ENCODE data around the gene C6orf15.

The C6orf15 gene

DNA sequence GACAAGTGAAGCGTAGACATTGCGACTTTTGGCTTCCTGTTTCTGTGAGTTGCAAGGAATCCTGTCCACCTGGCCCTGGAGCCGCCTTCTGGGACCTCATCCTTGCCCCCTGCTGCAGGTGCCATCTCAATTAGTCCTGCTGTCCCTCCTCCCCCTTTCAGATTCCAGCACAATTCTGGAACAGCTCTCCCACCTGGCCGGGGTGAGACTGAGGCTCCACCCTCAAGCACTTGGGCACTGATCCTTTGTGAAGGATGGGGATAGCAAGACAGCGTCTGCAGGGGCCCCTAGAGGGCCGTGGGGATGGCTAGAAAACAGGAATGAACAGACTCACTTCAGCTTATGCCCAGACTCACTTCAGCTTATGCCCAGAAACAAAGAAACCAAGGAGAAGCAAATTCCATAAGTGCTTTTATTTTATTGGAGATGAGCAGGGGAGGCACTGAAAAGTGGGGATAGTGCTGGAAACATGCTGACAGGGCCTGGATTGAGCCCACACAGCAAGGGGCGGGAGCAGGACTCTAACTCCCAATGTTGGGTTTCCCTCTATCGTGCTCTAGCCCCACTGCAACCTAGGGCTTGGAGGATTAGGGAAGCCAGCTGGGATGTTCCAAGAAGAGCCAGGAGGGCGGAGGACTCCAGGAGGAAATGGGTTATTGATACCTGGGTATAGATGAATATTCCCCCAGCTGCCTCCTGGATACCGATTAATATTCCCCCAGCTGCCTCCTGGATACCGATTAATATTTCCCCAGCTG lies 1.4 kb downstream of the C6orf15 start:
- in situ Hi-C loops (cut with MboI; ENCODE audit: low sequenced_read_pairs): no loop called here

DNA sequence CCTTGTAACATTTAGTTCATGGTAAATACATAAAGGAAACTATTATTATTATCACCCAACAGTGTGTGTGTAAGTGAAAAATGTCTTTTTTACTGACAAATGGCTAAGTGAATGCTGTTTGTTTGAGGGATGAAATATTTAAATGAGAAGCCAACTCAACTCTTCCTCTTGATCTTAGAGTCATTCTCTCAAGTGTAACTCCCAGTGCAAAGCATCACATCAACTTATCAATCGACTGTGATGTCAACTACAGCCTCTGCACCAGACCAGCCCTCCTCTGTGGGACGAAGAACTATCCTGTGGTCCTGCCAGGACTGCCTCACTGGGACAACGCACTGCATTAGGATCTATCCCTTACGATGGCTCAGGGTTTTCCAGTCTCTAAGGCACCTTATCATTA lies 5.3 kb downstream of the C6orf15 start:
- in situ Hi-C loops (cut with MboI; ENCODE audit: low sequenced_read_pairs): no loop called here

DNA sequence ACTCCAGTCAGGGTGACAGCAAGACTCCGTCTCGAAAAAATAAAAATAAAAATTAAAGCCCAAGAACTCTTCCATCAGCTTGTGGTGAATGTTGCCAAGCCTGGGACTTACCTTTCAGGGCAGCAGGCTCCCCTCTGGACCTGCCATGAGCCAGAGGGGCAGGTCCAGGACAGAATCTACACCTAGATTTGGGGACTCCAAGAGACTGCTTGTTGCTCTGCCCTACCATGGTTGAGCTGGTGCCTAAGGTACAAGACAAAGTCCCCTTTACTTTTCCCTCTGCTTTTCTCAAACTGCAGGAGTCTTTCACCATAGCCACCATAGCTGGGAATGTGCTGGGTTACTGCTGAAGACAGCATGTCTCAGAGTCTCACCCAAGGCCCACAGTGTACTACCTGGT lies 9.2 kb downstream of the C6orf15 start:
- in situ Hi-C loops (cut with MboI; ENCODE audit: low sequenced_read_pairs): no loop called here

DNA sequence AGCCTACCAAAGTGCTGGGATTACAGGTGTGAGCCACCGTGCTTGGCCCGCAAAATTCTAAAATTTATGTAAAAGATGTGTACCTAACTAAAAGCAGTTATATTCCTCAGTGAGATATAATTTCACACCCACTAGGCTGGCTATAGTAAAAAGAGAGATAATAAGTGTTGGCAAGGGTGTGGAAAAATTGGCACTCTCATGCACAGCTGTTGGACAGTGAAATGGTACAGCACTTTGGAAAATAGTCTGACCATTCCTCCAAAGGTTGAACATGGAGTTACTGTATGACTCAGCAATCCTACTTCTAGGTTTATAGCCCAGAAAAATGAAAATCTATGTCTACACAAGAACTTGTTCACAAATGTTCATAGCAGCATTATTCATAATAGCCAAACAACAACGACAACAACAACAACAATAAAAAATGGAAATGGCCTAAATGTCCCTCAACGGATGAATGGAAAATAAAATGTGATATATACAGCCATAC lies 13.9 kb downstream of the C6orf15 start:
- in situ Hi-C loops (cut with MboI; ENCODE audit: low sequenced_read_pairs): loop anchor here (25.0 kb wide), 2 partner anchors 186 to 611 kb away; partner anchors contain the start of genes GTF2H4, HLA-E and VARS2

DNA sequence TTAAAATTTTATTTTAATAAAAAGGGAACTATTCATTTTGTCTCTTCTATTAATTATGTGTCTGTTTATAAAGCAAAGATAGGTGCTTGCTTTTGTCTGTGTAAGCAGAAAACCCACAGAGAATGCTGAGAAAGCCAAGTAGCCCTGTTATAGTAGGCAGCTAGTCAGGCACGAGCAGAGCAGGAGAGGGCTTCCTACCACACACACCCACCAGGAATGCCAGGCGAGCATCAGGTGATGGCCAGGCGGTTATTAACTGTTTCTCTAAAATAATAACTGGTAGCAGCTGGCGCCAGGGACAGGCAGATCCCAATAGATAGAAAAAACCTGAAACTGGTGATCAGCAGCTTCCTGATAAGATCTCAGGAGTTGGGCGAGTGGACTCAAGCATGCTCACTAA lies 15.7 kb downstream of the C6orf15 start:
- in situ Hi-C loops (cut with MboI; ENCODE audit: low sequenced_read_pairs): loop anchor here (25.0 kb wide), 2 partner anchors 184 to 609 kb away; partner anchors contain the start of genes GTF2H4, HLA-E and VARS2

DNA sequence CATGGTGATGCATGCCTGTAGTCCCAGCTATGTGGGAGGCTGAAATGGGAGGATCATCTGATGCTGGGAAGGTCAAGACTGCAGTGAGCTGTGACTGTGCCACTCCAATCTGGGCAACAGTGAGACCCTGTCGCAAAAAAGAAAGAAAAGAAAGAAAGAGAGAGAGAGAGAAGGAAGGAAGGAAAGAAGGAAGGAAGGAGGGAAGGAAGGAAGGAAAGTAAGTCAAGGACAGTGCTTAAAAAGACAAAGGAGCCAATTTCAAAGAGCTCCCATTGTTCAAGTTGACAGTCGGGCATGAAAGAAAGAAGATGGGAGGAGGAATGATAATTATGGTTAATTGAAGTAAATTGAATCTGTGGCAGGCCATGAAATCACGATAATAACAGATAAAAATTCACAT lies 16.2 kb downstream of the C6orf15 start:
- in situ Hi-C loops (cut with MboI; ENCODE audit: low sequenced_read_pairs): loop anchor here (25.0 kb wide), 2 partner anchors 184 to 609 kb away; partner anchors contain the start of genes GTF2H4, HLA-E and VARS2

DNA sequence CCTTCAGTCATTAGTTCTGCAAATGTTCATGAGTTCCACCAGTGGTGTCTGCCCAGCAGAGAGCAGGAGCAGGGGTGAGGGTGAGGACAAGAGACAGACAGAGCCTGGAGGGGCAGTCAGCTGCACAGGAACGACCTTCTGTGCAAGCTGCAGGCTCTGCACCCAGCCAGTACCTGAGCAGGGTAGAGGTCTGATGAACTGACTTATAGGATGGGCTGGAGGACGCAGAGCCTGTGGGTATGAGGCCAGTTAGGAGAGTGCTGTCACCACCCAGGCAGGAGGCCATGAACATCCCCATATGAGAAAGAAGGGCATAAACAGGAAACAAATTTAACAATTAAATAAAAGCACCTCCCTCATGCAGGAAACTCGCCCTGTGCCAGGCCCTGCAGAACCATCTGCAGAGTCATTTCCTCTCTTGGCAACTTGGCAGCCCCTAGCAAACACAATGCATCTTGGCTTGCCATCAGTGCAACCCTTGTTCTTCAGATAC lies 17.9 kb downstream of the C6orf15 start:
- in situ Hi-C loops (cut with MboI; ENCODE audit: low sequenced_read_pairs): loop anchor here (25.0 kb wide), 2 partner anchors 182 to 607 kb away; partner anchors contain the start of genes GTF2H4, HLA-E and VARS2

DNA sequence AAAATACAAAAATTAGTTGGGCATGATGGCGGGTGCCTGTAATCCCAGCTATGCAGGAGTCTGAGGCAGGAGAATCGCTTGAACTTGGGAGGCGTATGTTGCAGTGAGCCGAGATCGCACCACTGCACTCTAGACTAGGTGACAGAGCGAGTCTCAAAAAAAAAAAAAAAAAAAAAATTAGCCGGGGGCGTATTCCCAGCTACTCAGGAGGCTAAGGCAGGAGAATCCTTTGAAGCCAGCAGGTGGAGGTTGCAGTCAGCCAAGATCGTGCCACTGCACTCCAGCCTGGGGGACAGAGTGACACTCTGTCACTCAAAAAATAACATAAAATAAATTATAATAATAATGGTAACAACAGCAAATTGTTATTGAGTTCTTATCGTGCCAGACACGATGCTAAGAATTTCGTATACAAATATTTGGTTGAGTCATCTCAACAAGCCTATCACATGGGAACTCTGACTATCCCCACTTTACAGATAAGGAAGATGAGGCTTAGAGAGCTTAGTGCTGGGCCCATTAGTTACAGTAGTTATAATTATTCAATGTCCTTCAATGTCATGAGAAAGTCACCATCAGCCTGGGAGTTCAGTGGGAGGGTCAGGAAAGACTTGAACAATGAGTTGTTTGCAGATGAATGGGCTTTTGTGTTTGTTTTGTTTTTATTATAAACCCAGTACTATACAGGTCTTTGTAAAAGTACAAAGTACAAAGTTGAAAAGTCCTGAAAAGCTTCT lies 19.4 kb downstream of the C6orf15 start:
- in situ Hi-C loops (cut with MboI; ENCODE audit: low sequenced_read_pairs): loop anchor here (25.0 kb wide), 2 partner anchors 181 to 606 kb away; partner anchors contain the start of genes GTF2H4, HLA-E and VARS2

DNA sequence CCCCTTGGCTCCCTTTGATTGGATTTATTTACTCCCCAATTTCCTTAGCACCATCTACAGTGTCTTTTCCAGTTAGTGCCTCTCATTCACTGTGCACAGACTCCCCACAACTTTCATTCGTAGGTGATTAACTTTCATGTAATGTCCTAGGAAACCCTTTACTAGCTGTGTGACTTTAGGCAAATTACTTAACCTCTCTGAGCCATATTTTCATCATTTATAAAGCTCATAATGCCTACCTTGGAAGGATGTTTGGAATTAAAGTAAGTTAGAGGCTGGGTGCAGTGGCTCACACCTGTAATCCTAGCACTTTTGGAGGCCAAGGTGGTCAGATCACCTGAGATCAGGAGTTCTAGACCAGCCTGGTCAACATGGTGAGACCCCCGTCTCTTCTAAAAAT lies 20.1 kb downstream of the C6orf15 start:
- in situ Hi-C loops (cut with MboI; ENCODE audit: low sequenced_read_pairs): loop anchor here (25.0 kb wide), 2 partner anchors 180 to 605 kb away; partner anchors contain the start of genes GTF2H4, HLA-E and VARS2

DNA sequence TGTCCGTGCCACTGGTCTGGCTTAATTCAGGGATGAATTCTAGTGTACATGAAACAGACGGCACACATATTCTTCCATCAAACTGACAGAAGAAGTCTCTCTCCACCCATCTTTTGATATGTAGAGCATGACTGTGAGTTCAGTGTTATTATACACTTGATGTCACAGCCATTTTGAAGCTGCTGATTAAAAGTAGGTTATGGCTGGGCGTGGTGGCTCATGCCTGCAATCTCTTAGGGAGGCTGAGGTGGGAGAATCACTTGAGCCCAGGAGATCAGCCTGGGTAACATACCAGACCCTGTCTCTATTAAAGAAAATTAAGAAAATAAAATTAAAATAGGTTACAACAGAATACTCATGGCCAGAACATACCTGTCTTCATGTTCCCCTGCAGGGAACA lies 20.7 kb downstream of the C6orf15 start:
- in situ Hi-C loops (cut with MboI; ENCODE audit: low sequenced_read_pairs): loop anchor here (25.0 kb wide), 2 partner anchors 179 to 604 kb away; partner anchors contain the start of genes GTF2H4, HLA-E and VARS2

DNA sequence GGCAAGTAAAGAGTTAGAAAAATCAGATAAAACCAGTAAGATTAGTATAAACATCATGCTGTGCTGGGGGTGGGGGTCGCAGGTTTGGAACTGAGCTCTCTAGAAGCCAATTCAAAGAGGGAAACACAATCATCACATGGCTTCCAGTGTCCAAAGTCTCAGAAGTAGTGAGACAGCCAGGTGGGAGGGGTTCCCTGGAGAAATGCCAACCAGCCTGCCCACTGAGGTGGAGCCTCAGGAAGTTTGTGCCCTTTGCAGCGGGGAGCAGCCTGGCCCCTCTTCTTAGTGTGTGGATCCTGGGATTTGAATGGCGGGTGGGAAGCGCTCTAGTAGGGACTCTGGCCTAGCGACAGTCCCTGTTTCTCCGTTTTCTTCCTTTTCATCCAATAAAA lies 21.4 kb downstream of the C6orf15 start:
- in situ Hi-C loops (cut with MboI; ENCODE audit: low sequenced_read_pairs): loop anchor here (25.0 kb wide), 2 partner anchors 179 to 604 kb away; partner anchors contain the start of genes GTF2H4, HLA-E and VARS2

DNA sequence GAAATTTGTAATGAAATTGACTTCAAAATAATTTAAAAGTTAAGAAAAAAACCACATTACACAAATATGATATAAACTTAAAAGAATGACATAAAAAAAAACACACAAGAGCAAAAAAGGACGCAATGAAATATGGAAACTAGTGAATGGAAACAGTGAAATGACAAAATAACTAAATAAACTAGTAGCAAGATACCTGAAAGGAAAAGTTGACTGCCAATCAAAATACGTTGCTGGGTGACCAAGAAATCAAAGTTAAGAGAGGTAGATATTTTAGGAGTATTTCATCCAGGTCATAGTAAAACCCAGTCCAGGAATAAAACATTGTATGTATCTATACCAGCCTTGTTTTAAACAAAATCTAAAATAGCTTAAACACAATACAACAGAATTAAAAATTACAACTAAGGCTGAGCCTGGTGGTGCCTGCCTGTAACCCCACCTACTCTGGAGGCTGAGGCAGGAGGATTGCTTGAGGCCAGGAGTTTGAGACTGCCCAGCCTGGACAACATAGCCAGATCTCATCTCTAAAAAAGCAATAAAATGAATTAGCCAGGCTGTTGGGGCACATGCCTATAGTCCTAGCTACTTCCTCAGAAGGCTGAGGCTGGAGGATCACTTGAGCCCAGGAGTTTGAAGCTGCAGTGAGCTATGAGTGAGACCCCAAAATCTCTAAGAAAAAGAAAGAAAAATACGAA lies 22.0 kb downstream of the C6orf15 start:
- in situ Hi-C loops (cut with MboI; ENCODE audit: low sequenced_read_pairs): loop anchor here (25.0 kb wide), 2 partner anchors 178 to 603 kb away; partner anchors contain the start of genes GTF2H4, HLA-E and VARS2

DNA sequence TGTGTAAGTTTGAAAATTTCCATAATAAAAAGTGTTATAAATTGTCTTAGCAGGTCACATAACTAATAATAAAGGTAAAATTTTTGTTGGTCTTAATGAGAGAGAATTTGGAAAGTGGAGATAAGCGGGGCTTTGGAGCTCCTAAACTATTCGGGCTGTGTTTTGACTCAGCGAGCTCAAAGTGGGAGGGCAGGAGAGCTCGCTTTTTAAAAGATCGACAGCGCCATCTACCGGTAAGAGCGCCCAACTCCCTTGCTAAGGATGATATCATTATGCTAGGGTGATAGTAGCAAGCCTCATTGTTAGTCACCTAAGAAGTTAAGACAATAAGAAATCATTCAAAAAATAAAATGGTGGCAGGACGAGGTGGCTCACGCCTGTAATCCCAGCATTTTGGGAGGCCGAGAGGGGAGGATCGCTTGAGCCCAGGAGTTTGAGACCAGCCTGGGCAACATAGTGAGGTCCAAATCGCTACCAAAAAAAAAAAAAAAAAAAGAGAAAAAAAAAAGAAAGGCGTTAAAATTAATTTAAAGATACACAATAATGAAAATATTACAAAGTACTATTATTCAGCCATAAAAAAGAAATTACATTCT lies 24.8 kb downstream of the C6orf15 start:
- in situ Hi-C loops (cut with MboI; ENCODE audit: low sequenced_read_pairs): loop anchor here (25.0 kb wide), 2 partner anchors 175 to 600 kb away; partner anchors contain the start of genes GTF2H4, HLA-E and VARS2

DNA sequence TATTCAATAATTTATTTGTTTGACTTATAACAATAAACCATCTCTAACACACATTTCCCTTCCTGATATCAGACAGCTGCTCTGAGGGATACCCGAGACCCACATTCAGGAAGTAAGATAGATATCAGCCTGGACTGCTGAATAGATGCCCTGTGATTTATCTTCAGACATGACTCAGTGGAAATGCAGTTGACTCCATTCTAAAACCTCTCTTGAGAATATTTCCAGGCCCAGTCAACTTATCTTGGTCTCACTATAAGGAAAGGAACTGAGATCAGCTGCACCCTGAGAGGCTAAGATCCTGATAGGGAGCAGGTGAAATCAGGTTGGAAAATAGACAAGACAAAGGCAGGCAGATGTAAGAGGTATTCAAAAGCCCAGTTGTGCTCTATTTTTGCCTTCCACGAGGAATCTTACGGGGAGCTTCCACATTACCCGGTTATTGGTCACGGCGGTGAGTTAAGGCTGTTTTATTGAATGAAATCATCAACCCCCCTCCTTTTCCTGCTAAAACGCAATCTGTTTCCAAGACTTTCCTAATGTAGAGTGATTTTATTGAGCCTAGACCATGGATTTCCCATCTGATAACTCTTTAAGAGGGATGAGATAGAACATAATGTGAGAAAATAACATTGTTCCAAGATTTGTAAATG lies 25.5 kb downstream of the C6orf15 start:
- in situ Hi-C loops (cut with MboI; ENCODE audit: low sequenced_read_pairs): loop anchor here (25.0 kb wide), 2 partner anchors 175 to 600 kb away; partner anchors contain the start of genes GTF2H4, HLA-E and VARS2

DNA sequence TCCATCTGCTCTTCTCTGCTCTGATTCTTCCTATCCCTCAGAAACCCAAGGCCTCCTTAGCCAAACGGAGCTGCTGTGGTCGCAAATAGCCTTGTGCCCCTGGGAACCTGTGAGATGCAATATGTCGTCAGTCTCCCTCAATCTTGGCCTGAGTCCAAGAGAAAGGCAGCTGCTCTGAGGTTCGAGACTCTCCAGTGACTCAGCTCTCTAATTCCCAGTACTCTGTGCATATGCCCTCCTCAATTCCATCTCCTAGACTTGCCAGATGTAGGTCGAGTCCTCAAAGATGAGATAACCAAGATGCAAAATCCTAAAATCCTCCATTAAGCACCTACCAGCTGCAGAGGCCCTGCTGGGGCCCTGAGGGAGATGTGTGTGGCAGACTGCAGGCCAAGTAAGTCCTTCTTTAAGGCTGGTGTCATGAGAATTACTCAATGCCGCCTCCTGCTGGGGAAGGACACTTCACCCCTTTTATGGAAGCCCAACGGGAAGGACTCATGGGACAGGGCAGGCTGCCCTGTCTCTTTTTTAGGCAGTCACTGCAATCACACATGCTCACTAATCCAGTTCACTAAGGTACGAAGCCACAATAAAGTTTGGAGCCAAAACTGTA lies 28.5 kb downstream of the C6orf15 start:
- in situ Hi-C loops (cut with MboI; ENCODE audit: low sequenced_read_pairs): loop anchor here (25.0 kb wide), 2 partner anchors 172 to 597 kb away; partner anchors contain the start of genes GTF2H4, HLA-E and VARS2

DNA sequence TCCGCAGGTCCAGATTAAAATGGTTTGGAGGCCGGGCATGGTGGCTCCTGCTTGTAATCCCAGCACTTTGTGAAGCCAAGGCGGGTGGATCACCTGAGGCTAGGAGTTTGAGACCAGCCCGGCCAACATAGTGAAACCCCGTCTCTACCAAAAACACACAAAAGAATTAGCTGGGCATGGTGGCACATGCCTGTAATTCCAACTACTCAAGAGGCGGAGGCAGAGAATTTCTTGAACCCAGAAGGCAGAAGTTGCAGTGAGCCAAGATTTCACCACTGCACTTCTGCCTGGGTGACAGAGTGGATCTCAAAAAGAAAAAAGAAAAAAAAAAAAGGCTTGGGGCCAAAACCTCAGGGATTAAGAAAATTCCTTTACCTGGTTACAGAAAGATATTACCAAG lies 30.5 kb downstream of the C6orf15 start:
- in situ Hi-C loops (cut with MboI; ENCODE audit: low sequenced_read_pairs): loop anchor here (25.0 kb wide), 2 partner anchors 170 to 595 kb away; partner anchors contain the start of genes GTF2H4, HLA-E and VARS2

DNA sequence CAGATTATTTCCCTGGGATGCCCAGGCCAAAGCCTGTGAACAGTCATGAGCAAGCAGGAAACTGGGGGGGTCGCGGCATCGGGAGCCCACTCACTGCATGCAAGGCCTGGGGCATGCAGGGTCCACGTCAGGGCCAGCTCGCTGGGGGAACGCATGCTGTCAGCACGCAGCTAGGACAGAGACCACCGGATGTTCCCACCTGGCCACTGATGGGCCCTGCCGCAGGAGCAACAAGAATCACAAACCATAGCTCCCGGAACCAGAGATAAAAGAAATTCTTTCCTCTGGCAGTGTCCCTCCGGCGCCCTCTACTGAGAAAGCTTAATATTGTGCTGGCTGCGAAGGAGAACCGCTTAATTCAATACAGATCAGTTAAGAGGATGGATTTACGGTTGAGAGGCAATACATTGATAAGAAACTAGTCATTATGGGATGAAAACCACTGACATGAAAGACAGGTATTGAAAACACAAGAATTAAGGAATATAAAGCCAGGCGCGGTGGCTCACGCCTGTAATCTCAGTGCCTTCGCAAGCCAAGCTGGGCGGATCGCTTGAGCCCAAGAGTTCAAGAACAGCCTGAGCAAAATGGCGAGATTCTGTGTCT lies 32.6 kb downstream of the C6orf15 start:
- in situ Hi-C loops (cut with MboI; ENCODE audit: low sequenced_read_pairs): loop anchor here (25.0 kb wide), 2 partner anchors 167 to 592 kb away; partner anchors contain the start of genes GTF2H4, HLA-E and VARS2

DNA sequence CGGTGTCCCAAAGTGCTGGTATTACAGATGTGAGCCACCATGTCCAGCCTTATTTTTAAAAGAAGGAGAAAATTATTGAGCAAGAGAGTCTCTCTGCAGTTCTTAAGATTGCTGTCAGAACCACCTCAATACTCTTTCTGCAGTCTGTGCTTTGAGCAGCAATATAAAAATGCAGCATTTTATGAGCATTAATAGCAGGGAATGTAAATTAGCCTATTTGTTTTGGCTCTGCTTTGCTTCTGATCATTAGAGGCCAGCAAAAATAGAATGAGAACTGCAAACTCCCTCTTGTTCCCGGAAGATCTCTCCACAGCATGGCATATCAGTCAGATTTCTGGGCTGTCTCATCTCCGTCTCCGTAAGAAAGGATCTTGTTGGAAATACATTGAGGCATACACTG lies 35.8 kb downstream of the C6orf15 start:
- in situ Hi-C loops (cut with MboI; ENCODE audit: low sequenced_read_pairs): loop anchor here (25.0 kb wide), 2 partner anchors 164 to 589 kb away; partner anchors contain the start of genes GTF2H4, HLA-E and VARS2

All from HL-60/S4 treated with retinoic acid at 250 ng/mL for 4 days and 3 days (cell line).